Loucy (cell line): Measurements from ENCODE around the gene CUL3.

Experiments used
- H2AFZ ChIP-seq: fragments of 200-600 bp; sonication (generic); 2 replicates; pipeline ENCODE4 v1.6.0; 2016; ENCODE audit warnings: antibody characterized with exemption, mild to moderate bottlenecking, low read length, moderate library complexity
- H3F3A ChIP-seq: fragments of 200-600 bp; 2 replicates; pipeline ENCODE4 v1.6.0; 2016; ENCODE audit warnings: antibody characterized with exemption, low read depth, mild to moderate bottlenecking
- H3K27me3 ChIP-seq: fragments of 200-600 bp; sonication (generic); 2 replicates; pipeline ENCODE4 v1.6.1; 2014; ENCODE audit warnings: low read length, mild to moderate bottlenecking; ENCODE audit not compliant: insufficient read depth, poor library complexity, severe bottlenecking
- H3K36me3 ChIP-seq: fragments of 200-600 bp; sonication (generic); 2 replicates; pipeline ENCODE4 v1.6.1; 2016; ENCODE audit warnings: low read length; ENCODE audit not compliant: insufficient read depth
- H3K4me1 ChIP-seq: fragments of 200-600 bp; sonication (generic); 2 replicates; pipeline ENCODE4 v1.5.1; 2014; ENCODE audit warnings: low read length, mild to moderate bottlenecking; ENCODE audit not compliant: insufficient read depth, poor library complexity, severe bottlenecking
- H3K4me2 ChIP-seq: fragments of 200-600 bp; sonication (generic); 2 replicates; pipeline ENCODE4 v1.6.0; 2014; ENCODE audit warnings: antibody characterized with exemption, low read length, low read depth, mild to moderate bottlenecking; ENCODE audit not compliant: poor library complexity, severe bottlenecking
- H3K4me3 ChIP-seq: fragments of 200-600 bp; sonication (generic); 2 replicates; pipeline ENCODE4 v1.5.1; 2014; ENCODE audit warnings: low read length, mild to moderate bottlenecking, mixed read lengths; ENCODE audit not compliant: poor library complexity, severe bottlenecking
- H3K79me2 ChIP-seq: fragments of 200-600 bp; sonication (generic); 2 replicates; pipeline ENCODE4 v1.6.1; 2014; ENCODE audit warnings: low read length; ENCODE audit not compliant: insufficient read depth
- H3K9ac ChIP-seq: fragments of 200-600 bp; sonication (generic); 2 replicates; pipeline ENCODE4 v1.6.0; 2014; ENCODE audit warnings: mild to moderate bottlenecking, low read depth, low read length, moderate library complexity; ENCODE audit not compliant: poor library complexity, severe bottlenecking
- H3K9me2 ChIP-seq: fragments of 200-600 bp; sonication (generic); replicated peaks from 2 replicates; pipeline ENCODE4 v1.6.1; 2016; ENCODE audit warnings: low read depth, low read length, mixed read lengths
- H3K9me3 ChIP-seq: fragments of 200-600 bp; sonication (generic); 2 replicates; pipeline ENCODE4 v1.6.1; 2014; ENCODE audit warnings: mild to moderate bottlenecking, antibody characterized with exemption, low read length, low read depth; ENCODE audit not compliant: insufficient read depth
- H4K20me1 ChIP-seq: fragments of 200-600 bp; sonication (generic); 2 replicates; pipeline ENCODE4 v1.6.0; 2014; ENCODE audit warnings: antibody characterized with exemption, low read length, mild to moderate bottlenecking; ENCODE audit not compliant: insufficient read depth, poor library complexity, severe bottlenecking
- EZH2phosphoT487 ChIP-seq: fragments of 200-600 bp; IDR thresholded peaks from 2 replicates; pipeline ENCODE4 v1.6.1; 2018; ENCODE audit warnings: antibody characterized with exemption, mild to moderate bottlenecking, moderate library complexity, borderline replicate concordance
- TF ChIP-seq, protein P1 (sequence below): fragments of 200-600 bp; sonication (generic); conservative IDR thresholded peaks from 2 replicates; pipeline ENCODE4 v1.5.1; 2014; ENCODE audit warnings: mild to moderate bottlenecking, antibody characterized with exemption, low read length

CUL3 gene

DNA sequence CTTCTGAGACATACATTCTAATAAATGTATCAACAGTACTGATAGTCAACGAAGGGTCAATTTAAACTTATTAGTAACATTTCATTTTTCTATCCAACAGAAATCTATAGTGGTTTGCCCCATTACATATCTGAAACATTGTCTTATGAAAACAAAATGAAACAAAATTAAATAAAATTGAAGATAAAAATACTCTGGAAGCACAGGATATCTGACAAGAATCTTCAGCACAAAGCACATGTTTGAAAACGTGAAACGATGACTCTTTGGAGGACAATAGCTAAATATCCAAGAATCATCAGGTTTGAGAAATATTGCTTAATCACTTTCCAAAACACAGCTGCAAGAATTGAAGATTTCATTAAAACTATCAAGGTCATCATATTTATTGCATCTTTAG is 112.3 kb downstream of the CUL3 start:
- H3K9me3 ChIP-seq = no peaks in the 10 kb centered on the region
- no peaks in the 10 kb centered on the region for H4K20me1 ChIP-seq
- no peaks in the 10 kb centered on the region for H3K9me2 ChIP-seq
- no peak overlapping the region for H2AFZ ChIP-seq
- H3K4me2 ChIP-seq = no peak overlapping the region
- peaks cover 45% of the 10 kb centered on the region; the same call in 1 of the 2 replicates for H3K36me3 ChIP-seq
- H3K79me2 ChIP-seq = no peaks in the 10 kb centered on the region
- H3K9ac ChIP-seq = no peak overlapping the region
- no peaks in the 10 kb centered on the region for H3K27me3 ChIP-seq
- H3K4me3 ChIP-seq = no peak overlapping the region
- no peak for TF ChIP-seq EZH2phosphoT487
- TF ChIP-seq, protein P1, sequence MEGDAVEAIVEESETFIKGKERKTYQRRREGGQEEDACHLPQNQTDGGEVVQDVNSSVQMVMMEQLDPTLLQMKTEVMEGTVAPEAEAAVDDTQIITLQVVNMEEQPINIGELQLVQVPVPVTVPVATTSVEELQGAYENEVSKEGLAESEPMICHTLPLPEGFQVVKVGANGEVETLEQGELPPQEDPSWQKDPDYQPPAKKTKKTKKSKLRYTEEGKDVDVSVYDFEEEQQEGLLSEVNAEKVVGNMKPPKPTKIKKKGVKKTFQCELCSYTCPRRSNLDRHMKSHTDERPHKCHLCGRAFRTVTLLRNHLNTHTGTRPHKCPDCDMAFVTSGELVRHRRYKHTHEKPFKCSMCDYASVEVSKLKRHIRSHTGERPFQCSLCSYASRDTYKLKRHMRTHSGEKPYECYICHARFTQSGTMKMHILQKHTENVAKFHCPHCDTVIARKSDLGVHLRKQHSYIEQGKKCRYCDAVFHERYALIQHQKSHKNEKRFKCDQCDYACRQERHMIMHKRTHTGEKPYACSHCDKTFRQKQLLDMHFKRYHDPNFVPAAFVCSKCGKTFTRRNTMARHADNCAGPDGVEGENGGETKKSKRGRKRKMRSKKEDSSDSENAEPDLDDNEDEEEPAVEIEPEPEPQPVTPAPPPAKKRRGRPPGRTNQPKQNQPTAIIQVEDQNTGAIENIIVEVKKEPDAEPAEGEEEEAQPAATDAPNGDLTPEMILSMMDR = no peak
- H3F3A ChIP-seq = no peaks in the 10 kb centered on the region
- H3K4me1 ChIP-seq = no peaks in the 10 kb centered on the region

DNA sequence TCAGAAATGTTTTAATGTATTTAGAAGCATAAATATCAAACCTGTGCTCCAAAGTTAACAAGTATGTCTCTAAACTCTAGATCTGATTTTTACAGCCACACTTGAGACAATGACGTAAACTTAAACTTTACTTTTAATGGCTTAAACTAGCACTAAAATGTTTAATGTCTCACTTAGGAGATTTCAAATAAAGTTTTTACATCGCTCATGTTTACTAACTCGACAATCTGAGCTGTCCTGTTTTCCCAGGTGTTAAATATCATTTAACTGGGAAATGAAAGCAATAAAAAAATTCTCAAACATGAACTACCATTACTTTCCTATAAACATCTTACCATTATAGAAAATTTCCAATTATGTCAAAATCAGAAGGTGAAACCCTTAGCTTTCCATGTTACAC is 113.0 kb downstream of the CUL3 start:
- Histone ChIP-seq H3F3A (no peaks in the 10 kb centered on the region), H4K20me1 (no peaks in the 10 kb centered on the region), H3K79me2 (no peaks in the 10 kb centered on the region), H3K27me3 (no peaks in the 10 kb centered on the region), H3K4me3 (no peak overlapping the region), H3K9me3 (no peaks in the 10 kb centered on the region), H3K9ac (no peak overlapping the region), H3K4me1 (no peaks in the 10 kb centered on the region), H2AFZ (no peak overlapping the region), H3K4me2 (no peak overlapping the region), H3K9me2 (no peaks in the 10 kb centered on the region), H3K36me3 (peaks cover 38% of the 10 kb centered on the region; the same call in 1 of the 2 replicates)
- TF ChIP-seq, protein P1 = no peak
- no peak for TF ChIP-seq EZH2phosphoT487

DNA sequence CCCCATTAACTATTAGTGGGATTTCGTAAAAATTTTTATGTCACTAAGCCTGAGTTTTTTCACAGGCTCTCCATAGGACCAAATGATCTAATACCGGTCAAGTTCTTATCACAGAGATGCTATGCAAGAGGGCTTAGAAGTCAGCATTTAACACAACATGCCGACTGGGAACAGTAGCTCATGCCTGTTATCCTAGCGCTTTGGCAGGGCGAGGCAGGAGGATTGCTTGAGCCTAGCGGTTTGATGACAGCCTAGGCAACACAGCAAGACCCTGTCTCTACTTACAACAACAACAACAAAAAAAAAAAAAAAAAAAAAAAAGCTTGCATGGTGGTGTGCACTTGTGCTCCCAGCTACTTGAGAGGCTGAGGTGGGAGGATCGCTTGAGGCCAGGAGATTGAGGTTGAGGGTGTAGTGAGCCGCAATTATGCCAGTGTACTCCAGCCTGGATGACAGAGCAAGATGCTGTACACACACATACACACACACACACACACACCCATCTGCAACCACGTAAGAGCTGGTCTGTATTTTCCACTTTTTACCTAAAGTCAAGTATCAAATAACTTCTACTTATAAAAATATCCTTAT is 115.7 kb downstream of the CUL3 start:
- no peaks in the 10 kb centered on the region for H4K20me1 ChIP-seq
- H2AFZ ChIP-seq = no peak overlapping the region
- no peaks in the 10 kb centered on the region for H3K79me2 ChIP-seq
- H3K4me3 ChIP-seq = no peak overlapping the region
- no peaks in the 10 kb centered on the region for H3K9me3 ChIP-seq
- no peak for TF ChIP-seq EZH2phosphoT487
- no peak overlapping the region for H3K4me2 ChIP-seq
- H3K4me1 ChIP-seq = no peaks in the 10 kb centered on the region
- H3K9me2 ChIP-seq = no peaks in the 10 kb centered on the region
- H3K9ac ChIP-seq = no peak overlapping the region
- H3K27me3 ChIP-seq = no peaks in the 10 kb centered on the region
- H3K36me3 ChIP-seq = peaks cover 15% of the 10 kb centered on the region; the same call in 1 of the 2 replicates
- no peaks in the 10 kb centered on the region for H3F3A ChIP-seq
